Activated CD4-positive, CD25-positive, alpha-beta regulatory T cell treated with anti-CD3 and anti-CD28 coated beads, Interleukin-2, amount 50 U/mL, for 72 hours (primary cell): ENCODE measurements around the gene MFAP4.
"Not testable (repeated sequence)": the region's sequence is repeated elsewhere in the genome, so short reads cannot be mapped to it uniquely, and the experiment has no call there.

Experiments
- DNase-seq: peaks from one replicate; pipeline ENCODE4 v3.0.0; 2021

MFAP4 gene

DNA sequence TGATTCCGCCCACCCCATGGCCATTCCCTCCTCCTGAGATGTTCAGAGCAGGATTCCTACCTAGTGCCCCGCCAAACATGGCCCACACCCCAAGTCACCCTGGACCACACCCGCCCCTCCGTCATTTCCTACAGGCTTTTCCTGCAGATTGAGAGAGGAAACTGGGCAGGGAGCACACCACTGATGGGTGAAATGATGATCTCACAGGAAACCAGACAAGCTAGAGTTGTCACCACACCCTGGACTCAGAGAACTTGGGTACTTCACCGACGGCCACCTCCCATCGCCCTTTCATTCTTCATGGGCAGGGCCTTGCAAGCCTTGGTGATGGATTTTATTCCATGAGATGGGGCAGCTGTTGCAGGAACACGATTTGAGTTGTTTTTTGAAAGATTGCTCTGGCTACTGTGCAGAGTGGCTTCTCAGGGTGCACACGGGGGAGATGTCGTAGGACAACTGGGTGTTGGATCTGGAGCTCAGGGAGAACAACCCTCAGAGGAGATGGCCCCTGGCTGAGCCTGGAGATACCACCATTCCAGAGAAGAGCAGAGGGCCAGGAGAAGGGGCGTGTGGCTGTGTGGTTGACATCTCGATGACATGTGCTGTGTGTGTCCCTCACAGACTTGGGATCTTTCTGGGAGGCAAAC lies 17.0 kb downstream of the MFAP4 start:
- peak; percentile 28 for DNase-seq

DNA sequence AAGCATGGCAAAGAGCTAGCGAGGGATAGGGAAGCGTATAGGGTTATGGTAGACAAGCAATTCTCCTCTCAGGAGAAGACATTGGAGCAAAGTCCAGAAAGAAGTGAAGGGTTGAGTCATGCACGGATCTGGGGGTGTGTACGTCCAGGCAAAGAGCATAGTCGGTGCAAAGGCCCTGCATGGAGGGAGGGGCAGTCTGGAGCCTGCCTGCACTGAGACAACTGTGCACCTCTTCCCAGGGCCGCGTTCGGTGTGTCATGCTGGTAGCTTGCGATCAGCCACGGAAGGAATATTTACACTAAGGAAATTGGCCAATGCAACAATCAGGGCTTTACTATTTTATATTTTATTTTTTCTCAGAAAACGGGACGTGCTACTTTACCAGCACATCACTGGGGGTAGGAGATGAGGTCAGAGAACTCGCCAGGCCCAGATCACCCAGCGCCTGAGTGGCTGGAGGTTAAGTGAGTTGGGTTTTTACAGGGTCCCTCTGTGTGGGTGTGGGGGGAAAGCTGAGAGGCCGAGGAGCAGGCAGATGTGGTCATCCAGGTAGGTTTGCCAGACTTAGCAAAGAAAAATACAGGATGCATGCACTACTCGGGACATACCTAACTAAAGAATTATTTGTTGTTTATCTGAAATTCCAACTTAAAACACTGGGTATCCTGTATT lies 17.7 kb downstream of the MFAP4 start:
- DNase-seq: no peak

DNA sequence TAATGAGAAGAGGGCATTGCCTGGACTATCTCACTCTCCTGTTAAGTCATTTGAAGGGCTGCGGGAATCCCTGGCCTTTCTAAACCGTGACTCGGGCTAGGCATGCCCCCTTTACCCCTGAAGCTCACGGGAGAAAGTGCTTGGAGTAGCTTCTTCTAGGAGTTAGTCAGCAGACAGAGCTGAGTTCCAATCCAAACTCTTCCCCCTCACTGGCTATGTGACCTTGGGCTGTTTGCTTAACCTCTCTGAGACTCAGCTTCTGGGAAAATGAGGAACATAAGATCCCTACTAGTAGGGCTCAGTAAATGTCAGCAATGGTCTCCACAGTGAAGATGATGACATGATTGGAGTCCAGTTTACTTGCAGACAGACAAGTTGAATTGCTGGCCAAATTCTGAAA lies 18.8 kb downstream of the MFAP4 start:
- DNase-seq: no peak

DNA sequence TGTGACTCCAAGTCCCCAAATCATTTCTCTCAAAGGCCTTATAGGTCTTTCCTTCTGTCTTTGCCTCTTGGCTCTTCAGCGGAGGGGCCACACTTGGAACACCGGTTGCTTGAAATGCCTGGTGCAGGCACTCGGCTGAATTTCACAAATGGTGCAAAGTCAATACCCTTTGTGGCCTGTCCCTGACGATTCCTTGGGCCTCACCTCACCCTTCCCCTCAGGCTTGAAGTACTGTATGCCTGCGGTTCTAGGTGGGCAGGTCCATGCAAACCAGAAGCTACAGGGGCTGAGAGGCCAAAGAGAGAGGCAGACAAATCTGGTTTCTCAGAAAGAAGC lies 20.4 kb downstream of the MFAP4 start:
- no peak for DNase-seq

DNA sequence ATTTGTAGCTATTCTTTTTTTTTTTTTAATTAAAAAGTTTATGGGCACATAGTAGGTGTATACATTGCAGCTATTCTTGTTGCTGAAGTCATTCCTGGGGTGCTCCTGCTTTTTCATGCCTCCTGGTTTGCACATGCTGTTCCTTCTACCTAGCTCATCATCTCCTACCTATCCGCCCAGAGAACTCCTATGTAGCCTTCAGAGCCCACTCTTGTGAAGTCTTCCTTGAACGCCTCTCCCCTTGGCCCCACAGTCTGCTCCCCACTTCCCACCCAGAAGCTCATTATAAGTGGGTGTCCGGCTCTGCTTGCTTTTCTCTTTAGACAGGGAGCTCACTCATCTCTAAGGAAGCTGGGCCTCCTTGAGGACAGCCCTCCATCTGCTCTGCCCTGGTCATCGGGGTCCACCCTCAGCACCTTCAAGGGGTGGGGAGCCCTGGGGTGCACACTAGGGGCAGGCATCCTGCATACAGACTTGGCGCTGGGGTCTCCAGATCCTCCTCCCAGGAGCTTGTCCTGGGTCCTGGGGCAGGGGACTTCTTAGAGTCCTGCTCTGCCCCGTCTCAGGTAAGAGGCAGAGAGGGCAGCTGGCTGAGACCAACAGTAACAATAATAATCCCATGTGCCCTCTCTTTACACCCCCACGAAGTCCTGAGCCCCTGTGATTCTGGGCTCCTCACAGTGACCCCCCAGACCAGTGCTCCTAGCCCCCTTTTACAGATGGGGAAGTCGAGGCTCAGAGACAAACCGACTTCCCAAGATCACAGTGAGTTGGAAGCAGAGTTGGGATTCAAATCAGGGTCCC lies 21.0 kb downstream of the MFAP4 start:
- no peak for DNase-seq

DNA sequence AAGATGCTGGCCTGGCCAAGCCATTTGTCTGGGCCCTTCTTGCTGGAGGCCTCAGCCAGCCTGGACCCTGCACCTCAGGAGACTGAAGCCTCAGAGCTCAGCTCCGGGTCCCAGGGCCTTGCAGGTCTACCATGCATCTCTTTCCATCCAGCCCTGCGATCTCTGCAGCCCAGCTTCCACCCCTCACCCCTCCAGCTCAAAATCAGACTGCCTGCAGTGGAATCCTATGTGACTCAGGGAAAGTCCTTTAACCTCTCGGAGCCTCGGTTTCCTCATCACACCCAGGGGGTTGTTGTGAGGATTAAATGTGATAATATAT lies 21.5 kb downstream of the MFAP4 start:
- no peak for DNase-seq

DNA sequence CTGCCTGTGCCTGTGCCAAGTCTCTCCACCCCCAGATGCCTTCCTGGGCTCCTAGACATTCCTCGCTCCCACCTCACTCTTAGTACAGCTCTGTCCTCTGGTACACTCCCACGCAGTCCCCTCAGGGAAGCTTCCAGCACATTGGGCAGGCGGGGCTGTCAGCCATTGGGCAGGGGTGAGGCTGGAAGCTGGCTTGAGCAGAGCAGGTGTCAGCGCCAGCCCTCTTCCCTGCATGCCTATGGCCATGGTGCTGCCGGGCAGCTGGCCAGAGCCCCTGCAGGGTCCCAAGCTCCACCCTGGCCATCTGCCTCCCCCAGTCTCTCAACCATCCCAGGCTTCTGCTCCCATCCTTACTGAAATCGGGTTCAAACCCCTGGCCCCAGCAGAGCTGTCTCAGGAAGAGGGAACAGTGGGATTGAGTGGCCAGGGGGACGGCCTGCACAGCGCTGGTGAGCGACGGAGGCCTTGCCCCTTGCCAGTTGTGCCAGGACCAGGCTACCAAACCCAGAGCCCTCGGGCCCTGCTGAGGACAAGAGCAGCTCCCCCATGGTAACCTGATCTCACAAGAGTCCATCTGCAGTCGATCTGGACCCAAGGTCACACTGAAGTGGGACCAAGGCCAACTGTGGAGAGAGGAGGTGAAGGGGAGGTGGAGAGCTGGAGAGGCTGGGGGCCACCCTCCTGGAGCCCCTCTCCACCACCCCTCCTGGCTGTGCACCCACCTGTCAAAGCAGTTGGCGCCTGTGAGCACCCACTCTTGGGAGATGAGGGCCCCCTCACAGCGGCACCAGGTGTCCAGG lies 22.1 kb downstream of the MFAP4 start:
- no peak for DNase-seq

DNA sequence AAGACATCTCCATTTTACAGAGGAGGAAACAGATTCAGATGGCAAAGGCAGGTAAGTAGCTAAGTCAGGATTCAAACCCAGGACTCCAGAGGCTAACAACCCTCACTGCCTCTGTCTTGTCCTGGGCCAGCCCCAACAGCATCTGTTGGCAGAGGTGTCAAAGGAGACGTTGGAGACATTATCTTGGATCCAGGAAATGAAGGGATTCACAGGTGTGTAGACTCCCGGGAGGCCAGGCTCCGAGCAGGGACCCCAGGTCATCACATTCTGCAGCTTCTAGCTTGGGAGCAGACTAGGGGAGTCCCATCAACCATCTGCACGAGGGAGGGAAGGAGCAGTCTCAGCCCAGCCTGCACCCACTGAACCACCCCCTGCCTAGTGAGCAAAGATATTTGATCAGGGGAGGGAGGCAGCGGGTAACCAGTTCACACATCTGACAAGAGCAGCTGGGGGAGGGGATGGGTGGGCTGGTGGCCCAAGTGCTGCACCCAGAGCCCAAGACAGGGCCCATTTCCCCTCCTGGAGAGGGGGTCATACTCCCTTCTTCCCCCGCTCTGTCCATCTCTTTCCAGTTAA lies 23.4 kb downstream of the MFAP4 start:
- no peak for DNase-seq

DNA sequence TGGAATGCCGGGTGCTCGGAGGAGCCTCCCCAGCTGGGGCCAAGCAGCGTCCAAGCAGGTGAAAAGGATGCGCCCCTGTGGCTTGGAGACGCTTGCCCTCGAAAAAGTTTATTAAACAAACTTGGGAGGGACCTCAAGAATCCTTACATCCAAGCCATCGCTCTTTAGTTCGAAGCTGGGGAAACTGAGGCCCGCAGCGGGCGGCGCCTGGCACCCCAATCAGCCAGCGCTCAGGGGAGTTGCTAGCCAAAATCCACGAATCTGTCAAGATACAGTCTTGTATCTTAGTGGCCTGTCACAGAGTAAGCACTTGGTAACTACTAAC lies 23.9 kb downstream of the MFAP4 start:
- DNase-seq: no peak

DNA sequence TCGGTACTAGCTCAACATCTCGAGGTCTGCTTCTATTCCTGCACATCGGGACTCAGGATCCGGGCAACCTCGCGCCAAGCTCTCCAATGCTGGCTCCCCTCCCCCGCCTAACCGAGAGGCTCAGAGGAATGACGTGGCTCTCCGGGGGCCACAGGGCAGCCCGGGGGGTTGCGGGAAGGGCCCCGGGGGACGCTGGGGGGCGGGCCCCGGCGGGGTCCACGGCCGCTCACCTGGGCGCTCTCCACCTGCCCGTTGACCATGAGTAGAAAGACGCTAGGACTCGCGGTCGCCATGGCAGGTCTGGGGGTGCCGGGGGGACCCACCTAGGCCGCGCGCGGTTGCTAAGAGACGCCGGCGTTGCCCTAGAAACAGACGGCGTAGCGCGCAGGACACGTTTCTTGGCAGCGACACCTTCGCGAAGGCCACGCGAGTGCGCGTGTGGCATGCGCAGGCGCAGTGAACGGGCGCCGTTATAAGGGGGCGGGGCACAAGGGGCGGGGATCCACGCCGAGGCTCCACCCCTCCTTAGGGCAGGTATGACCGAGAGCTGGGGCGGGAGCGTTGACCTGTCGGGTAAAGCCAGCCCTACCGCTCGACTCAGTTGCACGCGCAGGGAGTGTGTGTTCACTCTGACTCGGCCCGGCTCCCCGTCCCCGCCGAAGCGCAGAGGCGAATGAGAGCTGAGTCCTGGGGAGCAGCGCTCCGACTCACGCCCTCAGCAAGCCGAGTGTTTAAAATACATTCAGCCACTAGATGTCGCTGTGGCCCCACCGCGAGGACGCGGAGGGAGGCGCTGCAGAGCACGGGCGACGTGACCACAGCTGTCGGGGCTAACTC lies 24.5 kb downstream of the MFAP4 start, which contains the start of gene B9D1:
TSS of gene B9D1 (minus strand) at position 447 of the 837 bp plus-strand sequence. CDS start at position 293, 154 bp downstream.
- DNase-seq: peak; percentile 90

DNA sequence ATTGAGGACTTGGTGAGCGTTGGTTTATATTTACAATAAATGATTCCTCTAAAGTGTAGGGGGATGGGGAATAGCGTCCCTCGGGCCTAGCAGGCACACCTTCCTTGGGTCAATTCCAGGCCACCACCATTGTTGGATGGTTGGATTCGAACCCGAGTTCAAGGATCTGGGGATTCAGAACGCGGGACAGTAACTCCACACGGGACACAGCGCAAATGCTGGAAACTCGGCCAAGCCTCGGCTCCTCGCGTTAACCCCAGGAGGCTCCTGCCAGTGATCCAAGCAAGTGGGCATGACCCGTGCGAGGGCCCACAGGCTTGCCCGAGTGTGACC lies 25.1 kb downstream of the MFAP4 start:
- no peak for DNase-seq

DNA sequence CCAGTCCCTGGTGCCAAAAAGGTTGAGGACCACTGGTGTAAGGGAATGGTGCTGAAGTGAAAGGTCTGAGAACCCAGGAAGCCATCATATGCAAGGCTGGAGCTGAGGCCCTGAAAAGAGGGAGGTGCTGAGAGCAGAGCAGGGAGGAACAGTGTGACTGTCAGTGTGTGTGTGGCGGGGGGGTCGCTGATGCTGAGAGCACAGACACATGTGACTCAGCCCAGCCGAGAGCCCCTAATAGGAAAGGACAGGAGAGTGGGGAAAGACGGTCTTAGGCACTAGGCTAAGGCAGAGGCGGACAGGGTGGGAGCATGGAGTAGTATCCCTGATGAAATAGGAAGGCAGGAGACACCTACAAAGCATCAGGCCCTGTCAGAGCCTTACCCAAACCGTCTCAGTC lies 25.7 kb downstream of the MFAP4 start:
- DNase-seq: no peak

DNA sequence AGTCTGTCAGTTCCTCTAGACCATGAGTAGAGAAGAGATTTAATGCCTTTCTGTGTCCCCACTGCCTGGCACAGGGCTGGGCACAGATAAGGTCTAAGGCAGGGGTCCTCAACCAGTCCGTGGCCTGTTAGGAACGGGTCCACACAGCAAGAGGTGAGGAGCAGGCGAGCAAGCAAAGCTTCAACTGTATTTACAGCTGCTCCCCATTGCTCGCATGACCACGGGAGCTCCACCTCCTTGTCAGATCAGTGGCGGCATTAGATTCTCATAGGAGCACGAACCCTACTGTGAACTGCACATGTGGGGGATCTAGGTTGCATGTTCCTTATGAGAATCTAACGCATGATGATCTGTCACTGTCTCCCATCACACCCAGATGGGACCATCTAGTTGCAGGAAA lies 26.2 kb downstream of the MFAP4 start:
- no peak for DNase-seq

DNA sequence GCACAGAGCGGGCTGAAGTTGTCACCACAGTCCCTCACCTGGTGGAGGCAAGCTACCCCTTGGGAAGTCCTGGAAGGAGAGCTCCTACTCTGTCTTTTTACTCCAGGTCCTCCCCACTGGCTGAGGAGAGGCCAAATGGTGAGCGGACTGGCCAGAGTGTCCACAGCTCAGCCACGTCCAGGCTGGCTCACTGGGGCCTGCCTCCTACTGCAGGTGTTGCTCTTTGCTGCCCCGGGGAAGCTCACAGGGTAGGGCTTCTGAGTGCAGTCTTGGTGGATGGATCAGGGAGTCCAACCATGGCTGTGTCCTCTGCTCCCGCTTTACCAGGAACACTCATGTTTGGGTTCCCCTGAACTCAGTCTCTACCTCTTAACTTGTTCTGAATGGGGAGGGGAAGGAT lies 27.1 kb downstream of the MFAP4 start:
- DNase-seq: no peak

DNA sequence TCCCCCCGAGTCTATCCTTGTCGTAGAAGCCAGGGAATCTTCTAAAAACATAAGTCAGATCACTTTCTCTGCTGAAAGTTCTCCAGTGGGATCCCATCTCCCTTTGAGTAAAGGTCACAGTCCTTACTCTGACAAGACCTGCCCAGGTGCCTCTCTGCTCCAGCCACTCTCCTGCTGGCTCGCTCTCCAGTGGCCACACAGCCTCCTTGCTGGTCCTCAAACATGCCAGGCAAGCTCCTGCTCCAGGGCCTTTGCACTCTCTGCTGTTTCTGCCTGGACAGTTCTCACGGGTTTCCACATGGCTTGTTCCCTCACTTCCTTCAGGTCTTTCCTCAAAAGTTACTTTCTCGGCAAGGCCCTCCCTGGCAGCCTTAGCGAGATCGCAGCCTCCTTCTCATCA lies 27.8 kb downstream of the MFAP4 start:
- no peak for DNase-seq

DNA sequence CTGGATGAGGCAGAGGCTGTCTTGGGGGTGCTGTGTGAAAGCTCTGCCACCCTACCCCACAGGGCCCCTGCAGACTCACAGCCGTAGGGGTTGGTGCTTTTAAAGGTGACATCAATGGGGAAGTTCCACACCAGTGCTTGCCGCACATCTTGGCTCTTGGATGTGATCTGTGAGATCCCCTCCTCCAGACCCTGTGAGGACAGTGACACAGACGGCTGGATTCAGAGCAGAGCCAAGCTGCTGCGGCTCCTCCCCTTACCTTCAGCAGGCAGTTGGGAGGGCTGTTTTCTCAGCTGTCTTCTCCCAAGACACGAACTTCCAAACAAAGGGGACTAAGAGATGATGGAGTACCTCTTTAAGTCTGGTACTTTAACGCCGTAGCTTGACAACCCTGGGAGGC lies 29.2 kb downstream of the MFAP4 start:
- no peak for DNase-seq

DNA sequence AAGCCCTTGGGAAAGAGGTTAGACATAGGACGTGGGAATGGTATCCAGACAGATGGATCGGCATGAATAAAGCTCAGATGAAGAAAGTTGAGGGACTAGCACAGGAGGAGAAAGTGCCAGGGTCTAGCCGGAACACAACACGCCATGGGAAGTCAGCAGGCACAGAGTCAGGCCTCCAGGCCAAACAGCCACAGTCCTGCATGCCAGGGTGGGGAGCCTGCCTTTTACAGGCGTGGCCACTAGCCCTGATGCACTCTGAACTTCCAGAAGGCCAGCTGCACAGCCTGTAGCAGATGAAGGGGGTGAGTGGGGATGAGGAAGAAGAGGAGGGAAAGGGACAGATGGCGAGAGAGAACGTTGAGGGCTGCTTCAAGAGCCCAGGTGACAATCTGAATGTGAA lies 29.6 kb downstream of the MFAP4 start:
- DNase-seq: no peak

DNA sequence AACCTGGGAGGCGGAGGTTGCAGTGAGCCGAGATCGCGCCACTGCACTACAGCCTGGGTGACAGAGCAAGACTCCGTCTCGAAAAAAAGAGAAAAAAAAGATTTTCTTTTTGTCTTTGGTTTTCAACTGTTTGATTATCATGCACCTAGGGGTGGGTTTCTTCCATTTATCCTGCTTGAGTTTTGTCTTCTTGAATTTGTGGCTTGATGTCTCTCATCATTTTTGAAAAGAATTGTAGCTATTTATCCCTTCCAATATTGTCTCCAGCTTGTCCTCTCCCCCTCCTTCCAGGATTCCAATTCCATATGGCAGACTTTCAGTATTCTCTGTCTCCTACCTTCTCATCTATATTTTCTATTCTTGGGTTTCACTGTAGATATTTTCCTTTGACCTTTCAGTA lies 32.2 kb downstream of the MFAP4 start:
- DNase-seq: no peak

DNA sequence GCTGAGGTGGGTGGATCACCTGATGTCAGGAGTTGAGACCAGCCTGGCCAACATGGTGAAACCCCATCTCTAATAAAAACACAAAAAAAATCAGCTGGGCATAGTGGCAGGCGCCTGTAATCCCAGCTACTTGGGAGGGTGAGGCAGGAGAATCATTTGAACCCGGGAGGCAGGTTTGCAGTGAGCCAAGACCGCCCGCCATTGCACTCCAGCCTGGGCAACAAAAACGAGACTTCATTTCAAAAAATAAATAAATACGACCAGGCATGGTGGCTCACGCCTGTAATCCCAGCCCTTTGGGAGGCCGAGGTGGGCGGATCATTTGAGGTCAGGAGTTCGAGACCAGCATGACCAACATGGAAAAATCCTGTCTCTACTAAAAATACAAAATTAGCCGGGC lies 33.6 kb downstream of the MFAP4 start:
- not testable (repeated sequence) for DNase-seq

DNA sequence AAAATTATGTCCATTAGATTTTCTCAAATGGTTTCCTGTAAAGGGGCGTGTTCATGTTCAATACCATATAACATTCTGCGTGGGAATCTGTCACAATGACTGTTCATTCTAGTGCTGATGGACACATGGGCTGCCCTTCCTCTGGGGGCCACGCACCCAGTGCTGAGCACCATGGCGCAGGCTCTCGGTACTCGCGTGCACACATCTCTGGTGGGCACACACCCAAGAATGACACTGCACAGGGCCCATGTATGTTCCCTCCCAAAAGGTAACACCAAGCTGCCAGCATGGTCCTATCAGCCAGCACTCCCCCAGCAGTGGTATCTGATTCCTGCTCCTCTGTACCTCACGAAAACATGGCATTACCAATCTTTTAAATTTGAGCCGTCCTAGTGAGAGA lies 38.2 kb downstream of the MFAP4 start:
- DNase-seq: no peak

DNA sequence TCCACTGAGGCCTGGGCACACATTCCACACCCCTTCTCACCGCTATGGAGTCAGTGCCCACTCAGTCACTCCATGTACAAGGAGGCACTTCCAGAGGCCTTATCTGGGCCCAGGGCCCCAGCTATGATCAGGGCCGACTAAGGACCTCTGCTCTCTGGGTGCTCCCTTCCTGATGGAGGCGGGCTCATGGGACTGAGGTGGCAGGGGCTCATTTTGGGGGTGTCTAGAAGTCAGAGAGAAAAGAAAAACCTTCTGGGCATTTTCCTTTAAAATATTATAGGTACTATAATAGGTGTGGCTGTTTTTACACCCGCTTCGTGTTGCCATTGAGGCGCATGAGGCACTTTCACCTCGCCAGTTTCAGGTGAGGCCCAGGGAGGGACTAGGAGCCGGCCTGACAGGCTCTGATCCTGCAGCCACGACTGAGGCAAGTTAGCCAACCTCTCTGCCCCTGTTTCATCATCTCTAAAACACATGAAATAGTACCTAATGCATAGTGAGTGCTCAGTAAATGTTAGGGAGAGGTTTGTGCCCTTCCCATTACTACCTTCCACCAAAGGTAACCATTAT lies 38.8 kb downstream of the MFAP4 start:
- DNase-seq: peak; percentile 9
